T-helper 9 cell (primary cell): ENCODE results near the gene RAPGEF6.
A peak's percentile ranks its signal among the peaks of the same experiment; 100 is the strongest.
"Not testable (repeated sequence)": the region's sequence is repeated elsewhere in the genome, so short reads cannot be mapped to it uniquely, and the experiment has no call there.

ENCODE experiments used
- DNase-seq: peaks from one replicate; pipeline ENCODE4 v3.0.0-alpha.2; 2020

Gene RAPGEF6

DNA sequence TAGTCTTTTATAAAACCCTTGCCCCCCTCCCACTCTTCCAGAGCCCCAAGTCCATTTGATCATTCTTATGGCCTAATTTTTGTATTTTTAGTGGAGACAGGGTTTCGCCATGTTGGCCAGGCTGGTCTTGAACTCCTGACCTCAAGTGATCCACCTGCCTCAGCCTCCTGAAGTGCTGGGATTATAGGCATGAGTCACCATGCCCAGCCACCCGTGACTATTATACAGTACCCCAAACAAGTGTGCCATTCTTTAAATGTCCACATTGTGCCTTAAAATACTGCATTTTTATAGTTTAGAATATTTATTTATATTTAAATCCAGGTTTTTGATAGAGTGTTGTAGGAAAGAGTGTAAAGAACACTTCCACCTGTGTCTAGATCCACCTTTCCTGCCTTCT, 254.8 kb downstream of the RAPGEF6 start:
- DNase-seq: not testable (repeated sequence)

DNA sequence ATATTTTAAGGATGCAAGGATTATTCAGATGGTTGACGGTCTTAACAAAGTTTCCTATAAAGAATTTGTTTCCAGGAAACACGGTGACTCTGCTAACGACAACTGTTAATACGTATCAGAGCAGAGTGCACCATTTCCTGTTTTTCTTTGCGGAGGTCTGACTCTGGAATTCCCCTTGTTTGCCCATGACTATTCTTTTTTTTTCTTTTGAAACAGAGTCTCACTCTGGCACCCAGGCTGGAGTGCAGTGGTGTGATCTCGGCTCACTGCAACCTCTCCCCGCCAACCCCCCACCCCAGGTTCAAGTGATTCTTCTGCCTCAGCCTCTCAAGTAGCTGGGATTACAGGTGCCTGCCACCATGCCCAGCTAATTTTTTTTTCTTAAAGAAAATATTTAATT, 255.3 kb downstream of the RAPGEF6 start:
- DNase-seq: peak; percentile 57

DNA sequence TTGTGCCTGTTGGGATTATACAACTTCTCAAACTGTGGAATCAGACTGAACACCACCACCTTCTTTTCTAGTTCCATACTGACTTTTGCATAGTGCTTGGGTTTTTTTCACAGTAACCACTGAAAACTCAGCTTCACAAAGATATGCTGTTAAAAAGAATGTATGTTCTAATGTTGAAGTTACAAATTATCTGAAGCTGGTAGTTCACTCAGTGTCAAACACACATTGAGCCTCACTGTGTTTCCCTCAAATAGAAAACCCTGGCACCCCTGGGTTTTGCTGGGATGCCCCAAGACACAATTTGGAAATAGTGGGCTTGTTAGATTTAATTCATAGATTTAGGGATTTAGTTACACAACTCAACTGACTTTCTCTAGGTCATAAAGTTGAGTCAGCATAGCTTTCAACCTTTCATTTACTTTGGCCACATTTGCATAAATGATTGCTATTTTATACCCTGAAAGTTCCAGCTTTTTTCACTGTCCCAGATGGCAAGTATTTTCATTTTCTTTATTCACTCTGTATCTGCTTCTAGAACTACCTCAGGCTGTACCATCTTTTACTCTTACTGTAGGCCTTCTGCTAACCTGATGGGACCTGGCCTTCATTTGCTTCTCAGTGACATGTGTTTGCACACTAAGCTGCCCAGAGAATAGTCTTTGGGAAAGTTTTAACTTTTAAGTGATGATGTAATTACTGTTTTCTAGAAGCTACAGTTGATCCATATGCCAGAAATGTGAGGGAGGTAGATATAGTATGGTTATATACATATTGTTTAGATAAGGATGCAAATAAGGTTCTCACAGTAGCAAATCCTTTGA, 256.1 kb downstream of the RAPGEF6 start:
- no peak for DNase-seq

DNA sequence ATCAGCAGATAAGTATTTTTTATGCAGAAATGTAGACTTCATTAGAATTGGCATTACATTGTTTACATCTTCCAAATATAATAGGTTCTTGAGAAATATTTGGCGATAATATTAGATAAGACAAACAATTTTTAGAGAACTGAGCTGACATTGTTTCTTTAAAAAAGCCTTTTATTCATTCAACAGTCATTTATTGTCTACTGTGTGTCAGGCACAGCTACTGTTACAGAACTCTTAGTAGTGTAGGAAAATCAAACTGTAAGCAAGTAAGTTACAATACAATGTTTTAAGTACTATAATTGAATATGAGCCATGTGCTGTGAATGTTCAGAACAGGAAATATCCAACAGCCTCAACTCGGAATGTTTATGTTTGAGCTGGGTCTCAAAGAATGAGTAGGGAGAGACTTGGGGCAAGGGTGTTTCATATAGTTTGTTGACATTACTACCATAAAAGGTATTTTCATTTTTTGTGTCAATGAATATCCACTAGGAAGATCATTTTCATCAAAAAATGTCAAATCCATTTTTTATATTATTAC, 257.2 kb downstream of the RAPGEF6 start:
- DNase-seq: no peak

DNA sequence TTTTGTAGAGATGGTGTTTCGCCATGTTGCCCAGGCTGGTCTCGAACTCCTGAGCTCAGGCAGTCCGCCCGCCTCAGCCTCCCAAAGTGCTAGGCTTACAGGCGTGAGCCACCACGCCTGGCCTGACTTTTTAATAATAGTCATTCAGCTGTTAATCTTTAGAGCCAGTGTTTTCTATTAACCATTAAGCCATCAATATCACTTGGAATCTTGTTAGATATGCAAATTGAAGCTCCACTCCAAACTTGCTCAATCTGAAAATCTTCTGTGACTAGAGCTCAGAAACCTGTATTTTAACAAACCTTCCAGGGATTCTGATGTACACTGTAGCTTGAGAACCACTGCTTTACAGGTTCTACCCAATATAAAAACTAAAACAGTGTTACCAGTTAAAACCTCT, 257.7 kb downstream of the RAPGEF6 start:
- no peak for DNase-seq

DNA sequence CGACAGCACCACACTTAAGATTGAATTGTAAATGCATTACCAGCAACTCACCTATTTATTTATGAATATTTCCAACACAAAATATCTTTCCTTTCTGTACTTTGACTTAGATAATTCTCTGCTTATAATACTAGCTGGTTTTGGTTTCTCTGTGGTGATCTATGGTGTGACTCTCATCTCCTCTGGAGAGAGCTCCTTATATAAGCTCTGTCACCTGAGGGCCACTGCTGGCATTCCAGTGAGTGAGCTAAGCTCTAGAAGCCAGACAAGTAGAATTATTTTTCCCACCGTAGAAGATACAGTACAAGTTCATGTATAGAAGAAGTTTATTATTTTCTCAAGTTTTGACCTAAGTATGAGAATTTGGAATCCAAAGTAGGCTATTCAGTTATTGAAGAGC, 259.7 kb downstream of the RAPGEF6 start:
- no peak for DNase-seq
